Activated CD8-positive, alpha-beta memory T cell treated with anti-CD3 and anti-CD28 coated beads for 24 hours (primary cell): ENCODE measurements around the gene FAM118B.
"Not testable (repeated sequence)": the region's sequence is repeated elsewhere in the genome, so short reads cannot be mapped to it uniquely, and the experiment has no call there.

Source experiments
- DNase-seq: peaks from one replicate; pipeline ENCODE4 v3.0.0-alpha.2; 2020

Gene FAM118B

GRCh38 chr11:126277780-126278179 lies 66.2 kb downstream of the FAM118B start:
- DNase-seq = no peak

- no peak for DNase-seq
Measured at GRCh38 chr11:126279191-126279590, 67.6 kb downstream of the FAM118B start.

DNA sequence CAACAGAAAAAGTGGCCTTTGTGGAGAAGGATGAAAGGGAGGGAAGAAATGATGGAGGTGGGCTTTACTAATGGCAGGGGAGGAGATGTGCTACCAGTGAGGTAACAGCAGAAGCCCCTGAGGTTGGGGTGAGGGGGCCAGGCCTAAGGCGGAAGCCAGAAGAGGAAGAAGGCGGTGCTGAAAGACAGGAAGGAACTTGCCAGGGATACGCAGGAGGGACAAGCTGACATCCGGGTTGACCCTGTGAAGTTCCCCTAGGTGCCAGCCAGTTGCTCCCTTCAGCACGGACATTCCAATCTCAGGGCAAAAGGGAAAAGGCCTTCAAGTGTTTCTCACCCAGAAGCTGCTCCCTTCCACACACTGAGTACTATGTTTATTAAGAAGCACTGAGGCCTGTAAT lies 69.0 kb downstream of the FAM118B start:
- DNase-seq = no peak

DNA sequence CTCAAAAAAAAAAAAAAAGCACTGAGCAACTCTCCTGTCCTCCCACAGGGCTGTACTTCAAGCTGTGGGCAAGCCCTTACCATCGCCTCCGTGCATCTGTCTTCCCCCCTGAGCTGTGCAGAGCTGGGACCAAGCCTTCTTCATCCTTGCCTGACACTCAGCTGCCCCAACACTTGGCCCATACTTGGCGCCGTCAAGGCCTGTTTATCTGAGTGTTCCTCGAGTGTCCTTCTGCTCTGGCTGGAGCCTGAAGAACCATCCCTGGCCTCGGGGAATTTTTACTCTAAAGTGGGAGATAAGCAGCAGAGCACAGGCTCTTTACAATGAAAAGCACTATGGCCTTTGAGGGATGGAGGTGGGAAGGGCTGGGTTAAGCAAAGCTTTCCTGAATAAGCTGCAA lies 69.7 kb downstream of the FAM118B start:
- no peak for DNase-seq

DNA sequence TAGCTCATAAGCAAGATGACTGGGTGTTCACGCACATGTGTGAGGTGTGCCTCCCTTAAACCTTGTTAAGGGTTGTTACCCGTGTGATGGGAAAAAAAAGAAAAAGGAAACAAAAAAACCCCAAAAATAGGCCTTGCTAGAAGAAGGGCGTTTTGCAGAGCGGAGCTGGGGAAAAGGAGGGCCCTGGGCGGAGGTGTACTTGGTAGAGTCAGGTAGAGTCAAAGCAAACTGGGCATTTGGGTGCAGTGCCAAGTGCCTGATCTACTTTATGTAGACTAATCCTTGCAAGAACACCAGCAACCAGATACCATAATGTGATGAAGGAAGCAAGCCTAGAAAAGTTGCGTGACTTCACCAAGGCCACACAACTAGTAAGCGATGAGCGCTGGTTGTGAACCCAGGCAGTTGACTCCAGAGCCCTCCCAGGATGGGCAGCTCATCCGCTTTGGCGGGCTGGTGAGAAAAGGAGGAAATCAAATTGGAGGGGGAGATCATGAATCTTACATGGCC lies 70.1 kb downstream of the FAM118B start:
- DNase-seq = no peak

GRCh38 chr11:126282361-126282735 lies 70.8 kb downstream of the FAM118B start:
- peak; percentile 76 for DNase-seq

DNA sequence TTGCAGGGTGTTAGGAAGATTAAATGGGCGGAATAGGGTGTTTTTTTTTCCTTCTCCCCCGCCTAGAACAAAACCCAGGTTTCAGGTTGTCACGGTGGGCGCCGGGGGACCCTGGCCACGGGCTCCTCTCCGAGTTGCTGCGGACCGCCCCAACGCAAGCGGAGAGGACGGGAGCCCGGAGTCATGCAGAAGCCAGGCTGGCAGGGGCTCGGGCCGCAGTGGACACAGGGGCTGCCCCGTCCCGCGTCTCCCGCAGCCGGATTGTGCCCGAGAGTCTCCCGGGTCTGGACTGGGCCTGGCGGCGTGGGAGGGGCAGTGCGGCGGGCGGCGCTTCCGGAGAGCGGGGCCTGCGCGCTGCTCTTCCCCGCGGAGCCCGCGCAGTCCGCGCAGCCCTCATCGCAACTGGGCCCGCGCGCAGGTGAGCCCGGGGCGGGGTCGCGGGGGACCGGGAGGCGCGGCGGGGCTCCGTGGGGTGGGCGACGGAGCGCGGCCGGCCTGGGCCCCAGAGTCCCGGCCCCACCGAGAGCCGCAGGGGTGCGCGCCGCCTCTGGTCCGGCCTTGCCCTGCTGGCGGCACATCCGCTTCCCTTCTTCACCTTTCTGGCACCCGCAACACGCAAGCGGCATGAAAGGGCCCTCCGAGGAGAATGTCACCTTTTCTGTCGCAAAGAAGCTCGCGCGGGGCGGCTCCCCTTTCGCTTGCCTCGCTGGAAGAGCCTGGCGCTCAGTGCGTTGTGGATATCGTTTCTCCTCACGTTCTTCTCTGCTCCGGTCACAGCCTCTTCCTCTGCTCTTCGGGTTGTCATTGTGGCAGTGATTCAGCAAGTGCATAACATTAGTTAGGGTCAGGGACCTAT lies 71.4 kb downstream of the FAM118B start, which contains the start of gene TIRAP:
Gene TIRAP, plus strand, starts transcription at position 358 of the 856 bp plus-strand sequence. CDS start 7,802 bp downstream, outside the sequence.
- DNase-seq = peak; percentile 86

DNA sequence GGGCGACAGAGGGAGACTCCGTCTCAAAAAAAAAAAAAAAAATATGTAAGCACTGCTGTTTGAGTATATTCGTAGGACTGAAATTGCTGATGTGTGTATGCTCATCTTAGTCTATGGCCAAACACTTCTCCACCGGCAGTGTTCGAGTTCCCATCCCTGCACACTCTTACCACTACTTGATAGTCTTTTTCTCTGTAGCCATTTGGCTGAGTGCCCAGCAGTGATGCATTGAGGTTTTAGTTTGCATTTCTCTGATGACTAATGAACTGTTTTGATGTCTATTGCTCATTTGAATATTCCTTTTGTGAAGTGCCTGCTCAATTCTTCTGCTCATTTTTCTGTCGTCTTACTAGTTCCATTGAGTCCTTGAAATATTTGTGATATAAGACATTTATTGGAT lies 73.2 kb downstream of the FAM118B start:
- DNase-seq = peak; percentile 90

DNA sequence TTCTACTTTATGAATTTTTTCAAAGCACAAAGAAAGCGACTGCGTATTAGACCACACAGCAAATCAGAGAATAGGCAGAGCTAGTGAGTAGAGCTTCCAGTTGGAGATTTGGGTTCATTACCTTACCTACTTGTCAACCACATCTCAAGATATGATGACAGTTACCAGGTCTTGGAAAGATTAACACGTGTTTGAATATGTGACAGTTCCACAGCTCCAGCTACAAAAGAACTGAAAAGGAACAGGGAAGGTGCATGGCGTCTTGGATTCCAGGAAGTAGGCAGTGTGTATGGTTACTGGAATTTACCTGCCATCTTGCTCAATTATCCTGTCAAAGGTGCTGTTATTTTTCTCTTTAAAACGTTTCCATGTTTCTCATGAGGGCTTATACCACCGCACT lies 76.7 kb downstream of the FAM118B start:
- DNase-seq = no peak

- DNase-seq = no peak
Measured at GRCh38 chr11:126290887-126291286, 79.3 kb downstream of the FAM118B start.

DNA sequence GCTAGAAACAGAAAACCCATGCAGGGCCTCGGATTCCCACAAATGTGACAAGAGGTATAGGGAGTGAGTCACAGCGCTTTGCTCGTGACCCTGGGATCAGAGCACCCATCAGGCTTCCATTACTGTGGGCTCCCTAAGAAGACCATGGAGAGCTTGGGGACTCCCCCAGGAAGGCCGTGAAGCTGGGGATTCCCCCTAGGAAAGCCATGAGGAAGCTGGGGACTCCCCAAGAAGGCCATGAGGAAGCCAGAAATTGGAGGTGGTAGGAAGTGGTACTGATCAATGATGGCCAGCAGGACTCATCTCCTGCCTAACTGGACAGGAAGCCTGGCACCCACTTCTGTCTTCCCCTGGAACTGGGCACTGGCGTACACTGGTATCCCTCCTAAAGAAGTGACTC lies 82.1 kb downstream of the FAM118B start:
- no peak for DNase-seq

GRCh38 chr11:126297004-126297403 lies 85.4 kb downstream of the FAM118B start:
- DNase-seq = no peak

DNA sequence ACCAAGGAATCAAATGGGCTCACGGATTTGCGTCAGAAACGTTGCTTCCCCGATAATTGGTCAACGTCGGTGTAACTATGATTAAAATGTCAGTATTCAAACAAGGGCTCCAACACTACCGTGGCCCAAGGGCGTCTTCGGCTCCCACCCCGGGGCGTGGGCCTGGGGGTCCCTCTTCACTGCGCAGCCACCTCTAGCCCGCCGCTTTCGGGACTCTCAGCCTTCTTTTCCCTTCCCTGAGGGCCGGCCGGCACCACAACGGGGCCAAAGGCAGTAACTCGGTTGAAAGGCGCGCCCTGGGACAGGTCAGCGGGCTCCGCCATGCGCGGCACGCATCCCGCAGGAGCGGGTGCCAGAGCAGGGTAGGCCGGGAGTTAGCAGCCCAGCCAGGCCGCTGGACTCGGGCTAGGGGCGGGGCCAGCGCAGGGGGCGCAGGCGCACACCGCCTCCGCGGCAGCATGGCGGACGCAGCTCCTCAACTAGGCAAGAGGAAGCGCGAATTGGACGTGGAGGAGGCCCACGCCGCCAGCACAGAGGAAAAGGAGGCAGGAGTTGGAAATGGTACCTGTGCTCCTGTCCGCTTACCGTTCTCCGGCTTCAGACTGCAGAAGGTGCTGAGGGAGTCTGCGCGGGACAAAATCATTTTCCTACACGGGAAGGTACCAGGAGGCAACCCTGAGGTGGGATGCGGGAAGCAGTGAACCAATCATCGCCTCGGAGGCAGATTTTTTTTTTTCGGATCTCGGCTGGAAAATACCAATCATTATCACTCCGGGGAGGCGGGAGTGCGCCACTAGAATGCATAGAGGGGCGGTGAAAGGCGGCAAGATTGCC lies 92.3 kb downstream of the FAM118B start, which contains the start of gene DCPS:
Gene DCPS, plus strand, starts transcription at position 438 of the 834 bp plus-strand sequence. Its CDS starts 21 bp downstream, at position 459.
- peak; percentile 96 for DNase-seq

- DNase-seq = no peak
Measured at GRCh38 chr11:126304457-126305075, 93.0 kb downstream of the FAM118B start.

DNA sequence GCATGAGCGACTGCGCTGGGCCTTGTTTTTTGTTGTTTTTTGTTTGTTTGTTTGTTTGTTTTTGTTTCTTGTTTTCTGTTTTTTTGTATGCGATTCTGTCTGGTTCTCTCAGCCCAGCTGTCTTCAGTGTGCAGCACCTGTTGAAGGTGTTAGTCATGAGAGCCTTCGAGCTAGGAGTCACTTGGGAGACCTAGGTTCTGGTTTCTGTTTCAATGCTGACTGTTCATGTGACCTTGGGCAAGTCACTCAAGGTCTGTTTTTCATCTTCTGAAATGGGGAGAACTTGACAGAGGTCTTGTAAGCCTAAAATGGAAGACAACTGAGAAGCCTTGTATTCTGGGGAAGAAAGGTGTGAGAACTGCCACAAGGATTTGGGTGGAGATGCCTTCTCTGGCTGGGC lies 94.1 kb downstream of the FAM118B start:
- no peak for DNase-seq

DNA sequence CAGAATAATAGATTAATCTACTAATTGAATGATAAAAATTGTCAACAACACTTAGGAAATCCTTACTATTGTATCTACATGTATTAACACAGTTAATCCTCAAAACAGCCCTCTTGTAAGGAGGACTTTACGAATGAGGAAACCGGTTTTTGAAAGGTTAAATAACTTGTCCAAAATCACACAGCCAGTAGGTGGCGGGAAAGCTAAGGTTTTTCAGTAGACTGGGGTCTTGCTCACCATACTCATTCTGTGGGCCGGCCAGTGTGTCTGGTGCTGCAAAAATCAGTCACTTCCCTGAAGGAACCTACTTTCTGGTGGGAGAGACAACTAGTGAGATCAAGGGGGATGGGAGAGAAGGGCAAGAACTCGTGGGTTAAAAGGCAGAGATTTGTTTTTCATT lies 96.1 kb downstream of the FAM118B start:
- no peak for DNase-seq

DNA sequence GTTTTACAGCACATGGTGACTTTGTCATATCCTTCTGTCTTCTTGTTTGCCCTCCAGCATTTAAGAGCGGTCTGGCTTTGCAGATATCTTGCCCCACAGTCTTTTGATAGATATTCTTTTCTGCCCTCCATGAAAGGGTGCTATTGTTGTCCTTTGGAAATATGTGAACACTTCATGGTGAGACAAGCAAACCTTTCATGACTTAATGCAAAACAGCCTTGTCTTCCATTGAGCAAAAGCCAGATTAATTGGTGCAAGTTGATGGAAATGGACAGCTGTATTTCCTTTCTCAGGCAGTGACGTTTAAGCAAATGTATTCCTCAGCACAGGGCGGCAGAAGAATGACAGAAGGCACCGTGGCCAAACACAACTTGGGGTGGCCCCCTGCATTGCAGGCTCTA lies 96.7 kb downstream of the FAM118B start:
- no peak for DNase-seq

GRCh38 chr11:126308771-126309170 lies 97.2 kb downstream of the FAM118B start:
- DNase-seq = not testable (repeated sequence)

- DNase-seq = peak; percentile 84
Measured at GRCh38 chr11:126310200-126310991, 98.8 kb downstream of the FAM118B start.

GRCh38 chr11:126310992-126311310 lies 99.4 kb downstream of the FAM118B start:
- DNase-seq = no peak

DNA sequence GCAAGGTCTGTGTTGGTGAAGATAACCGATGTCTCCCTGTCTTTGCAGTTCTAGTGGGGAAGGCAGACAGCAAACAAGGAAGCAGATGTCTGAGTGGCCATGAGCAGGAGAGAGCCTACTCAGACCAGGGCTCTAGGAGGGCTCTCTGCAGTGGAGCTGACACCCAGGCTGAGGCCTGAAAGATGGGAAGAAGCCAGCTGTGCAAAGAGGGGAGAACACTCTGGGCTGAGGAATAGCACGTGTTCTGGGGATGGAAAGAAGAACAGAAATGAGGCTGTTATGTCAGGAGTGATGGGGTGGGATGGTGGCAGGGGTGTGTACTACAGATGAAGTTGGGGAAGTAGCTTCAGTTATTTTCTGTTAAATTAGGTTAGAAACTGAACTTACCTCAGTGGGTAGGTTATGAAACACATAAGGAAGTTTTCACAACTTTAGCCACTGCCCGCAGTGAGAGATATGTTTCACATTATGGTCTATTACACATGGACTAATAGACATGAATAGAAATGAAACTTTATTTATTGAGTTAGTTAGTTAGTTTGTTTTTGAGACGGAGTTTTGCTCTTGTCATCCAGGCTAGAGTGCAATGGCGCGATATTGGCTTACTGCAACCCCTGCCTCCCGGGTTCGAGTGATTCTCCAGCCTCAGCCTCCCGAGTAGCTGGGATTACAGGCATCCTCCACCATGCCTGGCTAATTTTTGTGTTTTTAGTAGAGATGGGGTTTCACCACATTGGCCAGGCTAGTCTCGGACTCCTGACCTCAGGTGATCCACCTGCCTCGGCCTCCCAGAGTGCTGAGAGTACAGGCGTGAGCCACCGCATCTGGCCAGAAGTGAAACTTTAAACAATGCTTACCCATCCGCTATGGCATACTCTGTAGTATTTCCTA lies 100.1 kb downstream of the FAM118B start:
- DNase-seq = no peak
